AG09319 (cell line): ENCODE results near the gene FGF1.

Experiments
- DNase-seq: peaks from one replicate; pipeline ENCODE4 v3.0.0-alpha.2; 2010; ENCODE audit warnings: low read depth; ENCODE audit errors: extremely low read depth
- TF ChIP-seq, protein P1 (sequence below): IDR thresholded peaks from 2 replicates; pipeline ENCODE4 v1.5.1; 2011; ENCODE audit warnings: low read depth, mild to moderate bottlenecking, inconsistent platforms, low read length, moderate library complexity

Gene FGF1

DNA sequence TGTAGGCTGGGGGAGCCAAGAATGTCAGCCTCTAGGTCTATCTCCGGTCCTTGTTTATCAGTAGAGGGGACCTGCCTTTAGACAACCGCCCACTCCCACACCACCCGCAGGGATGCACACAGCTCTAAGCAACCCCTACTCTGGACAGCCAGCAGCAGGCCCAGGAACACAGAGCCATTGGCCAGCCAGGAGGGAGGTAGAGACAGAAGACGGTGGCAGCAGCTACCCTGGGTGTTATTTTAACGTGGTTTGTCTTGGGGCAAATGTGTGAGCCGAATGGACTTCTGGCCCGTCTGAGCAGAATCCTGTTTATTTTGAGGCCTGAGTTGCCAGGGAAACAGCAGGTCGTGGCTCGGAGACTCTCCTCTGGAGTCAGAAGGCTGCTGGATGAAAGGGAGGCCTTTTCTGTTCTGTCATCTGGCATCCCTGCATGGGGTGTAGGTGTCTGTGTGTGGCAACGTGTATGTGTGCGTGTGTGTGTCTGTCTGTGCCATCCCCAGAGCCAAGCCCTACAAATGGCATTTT is 382 bp upstream of the FGF1 start:
- TF ChIP-seq, protein P1, sequence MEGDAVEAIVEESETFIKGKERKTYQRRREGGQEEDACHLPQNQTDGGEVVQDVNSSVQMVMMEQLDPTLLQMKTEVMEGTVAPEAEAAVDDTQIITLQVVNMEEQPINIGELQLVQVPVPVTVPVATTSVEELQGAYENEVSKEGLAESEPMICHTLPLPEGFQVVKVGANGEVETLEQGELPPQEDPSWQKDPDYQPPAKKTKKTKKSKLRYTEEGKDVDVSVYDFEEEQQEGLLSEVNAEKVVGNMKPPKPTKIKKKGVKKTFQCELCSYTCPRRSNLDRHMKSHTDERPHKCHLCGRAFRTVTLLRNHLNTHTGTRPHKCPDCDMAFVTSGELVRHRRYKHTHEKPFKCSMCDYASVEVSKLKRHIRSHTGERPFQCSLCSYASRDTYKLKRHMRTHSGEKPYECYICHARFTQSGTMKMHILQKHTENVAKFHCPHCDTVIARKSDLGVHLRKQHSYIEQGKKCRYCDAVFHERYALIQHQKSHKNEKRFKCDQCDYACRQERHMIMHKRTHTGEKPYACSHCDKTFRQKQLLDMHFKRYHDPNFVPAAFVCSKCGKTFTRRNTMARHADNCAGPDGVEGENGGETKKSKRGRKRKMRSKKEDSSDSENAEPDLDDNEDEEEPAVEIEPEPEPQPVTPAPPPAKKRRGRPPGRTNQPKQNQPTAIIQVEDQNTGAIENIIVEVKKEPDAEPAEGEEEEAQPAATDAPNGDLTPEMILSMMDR: no peak
- no peak for DNase-seq

DNA sequence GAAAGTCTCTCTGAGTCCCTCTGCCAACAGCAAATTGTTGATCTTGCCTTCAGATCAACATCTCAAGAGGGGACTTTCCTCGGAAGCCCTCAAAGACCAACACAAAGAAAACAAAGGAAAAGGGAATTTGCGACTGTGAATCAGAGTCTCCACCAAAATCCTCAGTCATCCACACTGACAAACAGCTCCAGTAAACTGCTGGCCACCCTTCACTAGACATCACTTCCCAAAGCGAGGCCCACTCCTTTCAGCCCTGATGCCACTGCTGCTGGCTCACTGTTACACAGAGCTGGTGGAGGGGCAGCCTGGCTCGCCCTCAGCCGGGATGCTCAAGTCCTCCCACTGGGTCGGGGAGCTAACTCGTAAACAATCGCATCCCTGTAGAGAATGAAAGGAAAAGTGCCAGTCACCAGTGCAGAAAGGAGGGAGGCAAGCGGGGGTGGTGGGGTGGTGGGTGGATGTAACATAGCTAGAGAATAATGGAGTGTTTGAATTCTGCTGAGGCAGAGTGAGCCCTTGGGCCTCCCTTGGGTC is 1.3 kb downstream of the FGF1 start:
- TF ChIP-seq, protein P1: no peak
- no peak for DNase-seq

DNA sequence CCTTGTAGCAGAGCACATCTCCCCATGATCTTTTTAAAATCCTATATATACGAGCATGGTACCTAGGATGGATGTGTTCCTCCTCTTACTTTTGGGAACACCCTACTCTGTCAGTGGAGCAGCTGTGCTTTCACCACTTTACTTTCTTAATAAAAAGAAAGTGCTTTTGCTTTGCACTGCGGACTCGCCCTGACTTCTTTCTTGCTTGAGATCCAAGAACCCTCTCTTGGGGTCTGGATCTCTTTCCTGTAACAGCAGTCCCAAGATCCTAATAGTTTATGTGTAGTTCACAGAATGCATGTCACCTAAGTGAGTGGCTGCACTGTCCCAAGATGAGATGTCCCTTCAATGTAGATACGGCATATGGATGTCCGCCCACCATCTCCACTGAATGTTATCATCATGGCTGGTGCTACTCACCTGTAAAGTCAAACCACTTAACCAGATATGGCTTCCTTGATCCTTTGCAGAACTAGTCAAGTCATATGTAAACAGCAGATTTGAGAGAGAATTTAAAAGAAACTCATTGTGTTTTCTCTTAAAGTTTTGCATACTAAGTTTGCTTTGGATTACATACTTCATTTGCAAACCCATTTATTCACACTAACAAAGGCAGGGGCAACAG is 1.9 kb downstream of the FGF1 start:
- DNase-seq: no peak
- TF ChIP-seq, protein P1: no peak

DNA sequence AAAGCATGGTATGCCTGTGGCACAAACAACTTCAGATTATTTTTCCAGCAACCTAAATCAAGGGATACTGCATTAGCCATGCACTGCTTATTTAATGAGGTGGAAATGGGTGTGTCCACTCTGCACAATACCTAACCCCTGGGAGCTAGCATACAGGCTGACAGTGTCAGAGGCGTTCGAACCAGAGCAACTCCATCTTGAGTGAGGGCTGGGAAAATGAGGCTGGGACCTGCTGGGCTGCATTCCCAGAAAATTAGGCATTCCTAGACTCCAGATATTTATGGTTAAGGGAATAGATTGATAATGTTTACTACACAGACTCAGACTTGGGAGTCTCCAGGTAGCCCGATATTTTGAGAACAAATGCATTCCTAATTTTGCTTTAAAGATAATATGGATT is 2.8 kb downstream of the FGF1 start:
- TF ChIP-seq, protein P1: no peak

DNA sequence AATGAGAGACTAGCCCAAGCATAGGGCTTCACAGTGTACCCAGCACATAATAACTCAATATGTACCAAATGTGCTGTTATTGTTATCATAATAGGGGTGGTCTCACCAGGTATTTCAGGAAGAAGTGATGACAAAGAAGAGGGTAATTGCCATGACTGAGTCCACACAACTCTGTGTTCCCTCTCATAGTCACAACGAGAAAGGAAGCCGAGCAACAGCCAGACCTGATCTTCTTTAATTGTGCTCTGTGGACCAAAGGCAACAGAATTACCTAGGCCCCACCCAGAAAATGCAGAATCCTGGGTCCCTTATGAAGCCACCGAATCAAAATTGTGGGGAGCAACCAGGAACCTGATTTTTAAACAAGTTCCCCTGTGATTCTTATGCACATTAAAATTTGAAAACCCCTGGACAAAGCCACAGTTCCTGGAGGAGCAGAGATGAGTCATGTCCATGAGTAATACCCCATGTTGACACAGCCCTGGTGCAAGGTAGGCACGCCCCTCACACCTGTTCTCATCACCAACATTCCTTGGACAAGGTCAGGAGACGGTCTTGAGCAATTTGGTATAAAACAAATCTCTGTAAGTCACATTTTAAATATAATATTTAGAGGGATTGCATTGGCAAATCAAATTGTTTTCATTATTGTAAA is 5.2 kb downstream of the FGF1 start:
- no peak for DNase-seq
- TF ChIP-seq, protein P1: no peak

More for the DNA sequence above, 2.8 kb downstream of the FGF1 start:
- no peak for DNase-seq

DNA sequence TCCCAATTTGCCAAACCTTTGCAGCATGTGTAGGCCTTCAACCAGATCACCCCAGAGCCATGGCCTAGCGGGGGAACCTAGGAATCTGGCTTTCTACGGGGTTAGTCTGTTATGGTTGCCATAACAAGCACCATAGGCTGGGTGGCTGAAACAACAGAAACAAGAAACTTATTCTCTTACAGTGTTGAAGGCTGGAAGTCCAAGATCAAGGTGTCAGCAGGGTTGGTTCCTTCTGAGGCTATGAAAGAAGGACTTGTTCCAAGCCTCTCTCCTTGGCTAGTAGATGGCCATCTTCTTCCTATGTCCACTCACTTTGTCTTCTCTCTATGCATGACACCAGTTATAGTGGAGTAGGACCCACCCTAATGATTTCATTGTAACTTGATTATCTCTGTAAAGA is 6.1 kb downstream of the FGF1 start:
- TF ChIP-seq, protein P1: no peak
- DNase-seq: no peak

DNA sequence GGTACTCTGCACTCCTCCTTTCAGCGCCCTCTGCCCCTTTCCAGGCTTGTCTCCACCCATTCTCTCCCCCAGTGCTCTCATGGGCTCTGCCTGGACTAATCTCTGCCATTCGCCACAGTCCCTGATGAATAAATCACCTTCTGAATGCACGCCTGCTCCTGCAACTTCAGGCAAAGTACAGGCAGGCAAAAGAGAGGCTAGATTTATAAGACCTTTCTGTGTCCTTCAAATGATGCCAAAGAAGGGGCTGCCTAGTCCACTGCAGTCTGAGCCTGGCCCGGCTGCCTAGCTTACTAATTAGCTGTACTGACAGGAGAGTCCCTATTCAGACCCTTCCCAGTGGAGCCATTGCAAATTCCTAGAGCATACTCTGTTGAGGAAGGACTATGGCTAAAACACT is 7.4 kb downstream of the FGF1 start:
- TF ChIP-seq, protein P1: no peak
- DNase-seq: no peak
